Measurements from ENCODE around the gene CEBPA. TPM values are rescaled to one million over a fixed set of nuclear protein-coding genes. Genes with fewer than 3 reads are reported as not detected.
"Not testable (repeated sequence)": the region's sequence is repeated elsewhere in the genome, so short reads cannot be mapped to it uniquely, and the experiment has no call there.

The CEBPA gene
- total RNA-seq, 1 donor from 2014 or later = 1.7 TPM

- H3K27ac Mint-ChIP-seq (ENCODE audit: unreplicated experiment) = no peak overlapping the region
- H3K4me1 Mint-ChIP-seq (ENCODE audit: low read depth) = peaks cover 10% of the 10 kb centered on the region
- H3K4me3 Mint-ChIP-seq (ENCODE audit: unreplicated experiment) = no peak overlapping the region
- H3K9me3 Mint-ChIP-seq (ENCODE audit: low read depth) = no peaks in the 10 kb centered on the region
- peak; percentile 50 for DNase-seq (ENCODE audit: low spot score)
- H3K27me3 Mint-ChIP-seq (ENCODE audit: low read depth) = peaks cover 13% of the 10 kb centered on the region
- no peak for TF ChIP-seq CTCF (IDR thresholded peaks at IDR 0.05)
- H3K36me3 Mint-ChIP-seq (ENCODE audit: low read depth) = no peaks in the 10 kb centered on the region
These were observed 5.8 kb downstream of the CEBPA start for GRCh38 chr19:33296488-33296971.

GRCh38 chr19:33295621-33296487 lies 6.5 kb downstream of the CEBPA start:
- H3K36me3 Mint-ChIP-seq (ENCODE audit: low read depth) = no peaks in the 10 kb centered on the region
- peaks cover 7% of the 10 kb centered on the region for H3K4me1 Mint-ChIP-seq (ENCODE audit: low read depth)
- H3K27ac Mint-ChIP-seq (ENCODE audit: unreplicated experiment) = no peak overlapping the region
- peaks cover 13% of the 10 kb centered on the region for H3K27me3 Mint-ChIP-seq (ENCODE audit: low read depth)
- no peak overlapping the region for H3K4me3 Mint-ChIP-seq (ENCODE audit: unreplicated experiment)
- H3K9me3 Mint-ChIP-seq (ENCODE audit: low read depth) = no peaks in the 10 kb centered on the region
- peak; percentile 24 for DNase-seq (ENCODE audit: low spot score)
- TF ChIP-seq CTCF (IDR thresholded peaks at IDR 0.05) = no peak

- not testable (repeated sequence) for H3K36me3 Mint-ChIP-seq (ENCODE audit: low read depth); H3K4me3 Mint-ChIP-seq (ENCODE audit: unreplicated experiment); H3K4me1 Mint-ChIP-seq (ENCODE audit: low read depth); H3K27ac Mint-ChIP-seq (ENCODE audit: unreplicated experiment); H3K9me3 Mint-ChIP-seq (ENCODE audit: low read depth); H3K27me3 Mint-ChIP-seq (ENCODE audit: low read depth)
- DNase-seq (ENCODE audit: low spot score) = peak; percentile 60
These were observed 7.3 kb downstream of the CEBPA start for GRCh38 chr19:33295046-33295445.

GRCh38 chr19:33294058-33294798 lies 8.1 kb downstream of the CEBPA start:
- peaks cover 1% of the 10 kb centered on the region for H3K9me3 Mint-ChIP-seq (ENCODE audit: low read depth)
- peak; percentile 46 for DNase-seq (ENCODE audit: low spot score)
- H3K4me1 Mint-ChIP-seq (ENCODE audit: low read depth) = peaks cover 7% of the 10 kb centered on the region
- no peaks in the 10 kb centered on the region for H3K36me3 Mint-ChIP-seq (ENCODE audit: low read depth)
- H3K27ac Mint-ChIP-seq (ENCODE audit: unreplicated experiment) = no peak overlapping the region
- TF ChIP-seq CTCF (IDR thresholded peaks at IDR 0.05) = no peak
- peaks cover 3% of the 10 kb centered on the region for H3K27me3 Mint-ChIP-seq (ENCODE audit: low read depth)
- no peak overlapping the region for H3K4me3 Mint-ChIP-seq (ENCODE audit: unreplicated experiment)

GRCh38 chr19:33293255-33294057 lies 8.9 kb downstream of the CEBPA start:
- Mint-ChIP-seq H3K27me3 (ENCODE audit: low read depth) (peaks cover 3% of the 10 kb centered on the region), H3K9me3 (ENCODE audit: low read depth) (peaks cover 8% of the 10 kb centered on the region), H3K36me3 (ENCODE audit: low read depth) (no peaks in the 10 kb centered on the region), H3K4me3 (ENCODE audit: unreplicated experiment) (peak overlapping the region; percentile 35), H3K27ac (ENCODE audit: unreplicated experiment) (peak overlapping the region; percentile 51), H3K4me1 (ENCODE audit: low read depth) (peaks cover 7% of the 10 kb centered on the region)
- DNase-seq (ENCODE audit: low spot score) = peak; percentile 70
- TF ChIP-seq CTCF (IDR thresholded peaks at IDR 0.05) = no peak
